HCT116 (cell line): ENCODE results near the gene SCNN1B. TPM values are rescaled to one million over a fixed set of nuclear protein-coding genes. Genes with fewer than 3 reads are reported as not detected.

Experiments used
- ATAC-seq: fragments of 200-7000 bp; cut with Tn5 transposase; 2 replicates; pipeline ENCODE4 v1.9.1; 2020; ENCODE audit warnings: mild to moderate bottlenecking, moderate library complexity
- BruUV-seq: library from RNA; stranded (reverse); fragments of 400-500 nt; replicated peaks from 2 replicates; lab custom pipeline; 2021; lab: Mats Ljungman, UMichigan
- CTCF ChIA-PET: fragments of 300-600 bp; sonication (Branson Sonifier 250); formaldehyde crosslinking; loops from one replicate; lab custom pipeline; 2021; ENCODE audit warnings: antibody characterized with exemption; lab: Charles Lee
- POLR2A ChIA-PET: fragments of 300-600, 350-600 bp; sonication (Branson Sonifier 250); formaldehyde crosslinking; loops from one replicate; lab custom pipeline; 2021; ENCODE audit warnings: antibody characterized with exemption; lab: Charles Lee
- RAD21 ChIA-PET, 2 experiments: fragments of 300-600 bp; sonication (Branson Sonifier 250); formaldehyde crosslinking; loops; one replicate each; lab custom pipeline; 2023; ENCODE audit warnings: low total read pairs in 2 of 2; ENCODE audit not compliant: uncharacterized antibody in 2 of 2, unreplicated experiment in 2 of 2, low non-redundant PET in 1 of 2; lab: Charles Lee
- DNase-seq: peaks from one replicate; pipeline ENCODE4 v3.0.0-alpha.2; 2010; ENCODE audit warnings: low read depth, low spot score
- H2AFZ ChIP-seq: fragments of 200-600 bp; shearing (Covaris generic), sonication (generic); 2 replicates; pipeline ENCODE4 v1.6.1; 2017; ENCODE audit warnings: low read depth, mixed run types, mixed read lengths, antibody characterized with exemption, low read length; ENCODE audit not compliant: poor library complexity, severe bottlenecking
- H3K27ac ChIP-seq: 2 replicates; pipeline ENCODE4 v1.5.1; 2012; ENCODE audit warnings: low read depth, low read length
- H3K27me3 ChIP-seq: fragments of 200-600 bp; sonication (generic); 2 replicates; pipeline ENCODE4 v1.6.1; 2016; ENCODE audit warnings: mixed run types, low read length, mixed read lengths; ENCODE audit not compliant: insufficient read depth
- H3K36me3 ChIP-seq, 2 experiments: fragments of 200-500 bp in 1 of 2; fragments of 200-600 bp in 1 of 2; sonication (Bioruptor generic) in 1 of 2; sonication (generic) in 1 of 2; 2 replicates each; pipeline versions ENCODE4 v1.5.1 to v1.6.1; 2014 to 2016; ENCODE audit warnings: low read length in 2 of 2, inconsistent platforms in 1 of 2, mixed read lengths in 1 of 2, mixed run types in 1 of 2; ENCODE audit not compliant: insufficient read depth in 2 of 2, control insufficient read depth in 1 of 2
- H3K4me1 ChIP-seq, 2 experiments: fragments of 200-600 bp in 1 of 2; sonication (generic) in 1 of 2; 2 replicates each; pipeline versions ENCODE4 v1.5.1 to v1.6.1; 2012 to 2017; ENCODE audit warnings: low read length in 2 of 2, inconsistent platforms in 1 of 2, mild to moderate bottlenecking in 1 of 2, mixed read lengths in 1 of 2, mixed run types in 1 of 2, moderate library complexity in 1 of 2; ENCODE audit not compliant: insufficient read depth in 2 of 2, control insufficient read depth in 1 of 2
- H3K4me2 ChIP-seq: fragments of 200-600 bp; sonication (generic); 2 replicates; pipeline ENCODE4 v1.6.1; 2017; ENCODE audit warnings: mixed run types, low read length, mixed read lengths
- H3K4me3 ChIP-seq, 2 experiments: fragments of 200-600 bp in 1 of 2; sonication (generic) in 1 of 2; replicated peaks in 1 of 2; 2 replicates each; pipeline ENCODE4 v1.5.1; 2011 to 2016; ENCODE audit warnings: low read length in 2 of 2, control low read depth in 1 of 2, low read depth in 1 of 2, mild to moderate bottlenecking in 1 of 2, mixed read lengths in 1 of 2, mixed run types in 1 of 2
- H3K79me2 ChIP-seq: fragments of 200-600 bp; sonication (generic); 2 replicates; pipeline ENCODE4 v1.6.1; 2017; ENCODE audit warnings: mild to moderate bottlenecking, mixed run types, low read length, moderate library complexity, mixed read lengths; ENCODE audit not compliant: insufficient read depth
- H3K9ac ChIP-seq: fragments of 200-600 bp; sonication (generic); 2 replicates; pipeline ENCODE4 v1.6.1; 2016; ENCODE audit warnings: low read length, mixed read lengths
- H3K9me2 ChIP-seq: fragments of 200-600 bp; sonication (generic), shearing (Covaris generic); 2 replicates; pipeline ENCODE4 v1.6.1; 2017; ENCODE audit warnings: mixed run types, mild to moderate bottlenecking, moderate library complexity; ENCODE audit not compliant: insufficient read depth
- H3K9me3 ChIP-seq, 2 experiments: fragments of 200-500 bp in 1 of 2; fragments of 200-600 bp in 1 of 2; sonication (Bioruptor generic) in 1 of 2; sonication (generic) in 1 of 2; 2 replicates each; pipeline ENCODE4 v1.6.1; 2014 to 2017; ENCODE audit warnings: low read length in 2 of 2, mixed read lengths in 2 of 2, inconsistent platforms in 1 of 2, low read depth in 1 of 2, mild to moderate bottlenecking in 1 of 2, mixed run types in 1 of 2, moderate library complexity in 1 of 2; ENCODE audit not compliant: control insufficient read depth in 1 of 2, insufficient read depth in 1 of 2
- H4K20me1 ChIP-seq: fragments of 200-600 bp; sonication (generic), shearing (Covaris generic); 2 replicates; pipeline ENCODE4 v1.6.1; 2017; ENCODE audit warnings: mixed run types, mild to moderate bottlenecking, moderate library complexity; ENCODE audit not compliant: insufficient read depth
- EGR1 ChIP-seq: IDR thresholded peaks from 2 replicates; pipeline ENCODE4 v1.6.1; 2012; ENCODE audit warnings: low read depth
- EZH2 ChIP-seq: fragments of 200-600 bp; sonication (generic); IDR thresholded peaks from 2 replicates; pipeline ENCODE4 v1.6.1; 2017; ENCODE audit warnings: antibody characterized with exemption, mixed run types
- FOSL1 ChIP-seq: IDR thresholded peaks from 2 replicates; pipeline ENCODE4 v1.6.1; 2012; ENCODE audit warnings: low read depth
- RAD21 ChIP-seq: IDR thresholded peaks from 2 replicates; pipeline ENCODE4 v1.6.1; 2012; ENCODE audit warnings: low read depth, mild to moderate bottlenecking
- SIN3A ChIP-seq: IDR thresholded peaks from 2 replicates; pipeline ENCODE4 v1.6.1; 2012; ENCODE audit warnings: low read depth
- SP1 ChIP-seq: IDR thresholded peaks from 2 replicates; pipeline ENCODE4 v1.6.1; 2012; ENCODE audit warnings: low read depth
- SRF ChIP-seq: IDR thresholded peaks from 2 replicates; pipeline ENCODE4 v1.6.1; 2012; ENCODE audit warnings: low read depth
- ZFX ChIP-seq: fragments of 450-650 bp; IDR thresholded peaks from 2 replicates; pipeline ENCODE4 v1.6.1; 2017
- ZNF274 ChIP-seq: fragments of 200-500 bp; sonication (Bioruptor generic); IDR thresholded peaks from 2 replicates; pipeline ENCODE4 v1.6.1; 2014; ENCODE audit warnings: mild to moderate bottlenecking, low read depth, low read length, inconsistent platforms
- intact Hi-C: fragments of 100-400 bp; cut with micrococcal nuclease; formaldehyde crosslinking; loops from 2 replicates; pipeline ENCODE4 v1.10.0; 2022
- total RNA-seq: library from RNA; stranded (reverse); gene quantifications from one replicate; pipeline ENCODE4 v1.2.1, GENCODE V29; 2021; ENCODE audit not compliant: unreplicated experiment
- TF ChIP-seq, protein P1 (sequence below): IDR thresholded peaks from 2 replicates; pipeline ENCODE4 v1.6.1; 2012; ENCODE audit warnings: low read depth
- TF ChIP-seq, protein P2 (sequence below): IDR thresholded peaks from 2 replicates; pipeline ENCODE4 v1.6.1; 2012
- TF ChIP-seq, protein P3 (sequence below): IDR thresholded peaks from 2 replicates; pipeline ENCODE4 v1.6.1; 2012
- TF ChIP-seq, protein P4 (sequence below), 3 experiments: fragments of 200-600 bp in 1 of 3; sonication (generic) in 1 of 3; IDR thresholded peaks in 2 of 3; conservative IDR thresholded peaks in 1 of 3; 2 replicates each; pipeline ENCODE4 v1.5.1; 2012 to 2017; ENCODE audit warnings: low read depth in 2 of 3, low read length in 2 of 3, antibody characterized with exemption in 1 of 3, borderline replicate concordance in 1 of 3, control low read depth in 1 of 3, mild to moderate bottlenecking in 1 of 3, mixed read lengths in 1 of 3, mixed run types in 1 of 3, moderate library complexity in 1 of 3; ENCODE audit not compliant: insufficient read depth in 1 of 3

SCNN1B gene
- total RNA-seq, 1 experiment from 2014 or later: 0.37 TPM

DNA sequence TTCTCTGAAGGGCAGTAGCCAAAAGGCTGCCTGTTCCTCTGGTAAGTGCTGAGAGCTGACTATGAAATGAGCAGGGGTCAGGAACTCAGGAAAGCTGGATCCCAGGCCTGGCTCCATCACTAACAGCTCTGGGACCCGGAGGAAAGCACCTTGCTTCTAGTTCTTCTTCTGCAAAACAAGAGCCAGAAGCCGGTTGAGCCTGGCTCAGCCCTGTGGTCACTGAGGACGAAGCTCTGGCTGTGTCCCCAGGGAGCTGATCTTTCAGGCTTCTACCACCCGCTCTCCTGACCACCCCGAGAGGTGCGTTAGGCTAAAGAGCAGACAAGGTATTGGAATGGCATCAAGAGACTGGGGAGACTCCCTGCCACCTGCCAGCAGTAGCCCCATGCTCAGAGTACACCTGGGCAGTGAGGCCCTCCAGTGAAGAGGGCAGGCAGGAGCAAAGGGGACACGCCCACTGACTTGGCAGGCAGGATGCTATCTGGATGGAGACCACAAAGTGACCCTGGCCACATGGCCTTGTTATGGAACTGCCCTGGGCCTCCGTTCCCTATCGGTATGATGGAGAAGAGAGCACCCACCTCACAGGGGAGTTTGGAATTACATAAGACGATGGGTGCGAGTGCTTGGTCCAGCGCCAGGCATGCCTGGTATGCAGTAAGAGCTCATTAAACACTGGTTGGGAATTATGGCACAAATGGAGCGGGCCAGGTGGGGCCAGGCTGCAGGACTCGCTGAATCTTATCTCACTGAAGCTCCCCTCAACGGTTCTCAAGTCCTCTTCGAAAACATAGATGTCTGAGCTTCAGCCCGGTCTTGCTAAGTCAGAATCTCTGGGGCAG, 89.5 kb downstream of the SCNN1B start (continued):
- TF ChIP-seq, protein P1, sequence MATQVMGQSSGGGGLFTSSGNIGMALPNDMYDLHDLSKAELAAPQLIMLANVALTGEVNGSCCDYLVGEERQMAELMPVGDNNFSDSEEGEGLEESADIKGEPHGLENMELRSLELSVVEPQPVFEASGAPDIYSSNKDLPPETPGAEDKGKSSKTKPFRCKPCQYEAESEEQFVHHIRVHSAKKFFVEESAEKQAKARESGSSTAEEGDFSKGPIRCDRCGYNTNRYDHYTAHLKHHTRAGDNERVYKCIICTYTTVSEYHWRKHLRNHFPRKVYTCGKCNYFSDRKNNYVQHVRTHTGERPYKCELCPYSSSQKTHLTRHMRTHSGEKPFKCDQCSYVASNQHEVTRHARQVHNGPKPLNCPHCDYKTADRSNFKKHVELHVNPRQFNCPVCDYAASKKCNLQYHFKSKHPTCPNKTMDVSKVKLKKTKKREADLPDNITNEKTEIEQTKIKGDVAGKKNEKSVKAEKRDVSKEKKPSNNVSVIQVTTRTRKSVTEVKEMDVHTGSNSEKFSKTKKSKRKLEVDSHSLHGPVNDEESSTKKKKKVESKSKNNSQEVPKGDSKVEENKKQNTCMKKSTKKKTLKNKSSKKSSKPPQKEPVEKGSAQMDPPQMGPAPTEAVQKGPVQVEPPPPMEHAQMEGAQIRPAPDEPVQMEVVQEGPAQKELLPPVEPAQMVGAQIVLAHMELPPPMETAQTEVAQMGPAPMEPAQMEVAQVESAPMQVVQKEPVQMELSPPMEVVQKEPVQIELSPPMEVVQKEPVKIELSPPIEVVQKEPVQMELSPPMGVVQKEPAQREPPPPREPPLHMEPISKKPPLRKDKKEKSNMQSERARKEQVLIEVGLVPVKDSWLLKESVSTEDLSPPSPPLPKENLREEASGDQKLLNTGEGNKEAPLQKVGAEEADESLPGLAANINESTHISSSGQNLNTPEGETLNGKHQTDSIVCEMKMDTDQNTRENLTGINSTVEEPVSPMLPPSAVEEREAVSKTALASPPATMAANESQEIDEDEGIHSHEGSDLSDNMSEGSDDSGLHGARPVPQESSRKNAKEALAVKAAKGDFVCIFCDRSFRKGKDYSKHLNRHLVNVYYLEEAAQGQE: no peak
- TF ChIP-seq, all 23 proteins: peak for 0

DNA sequence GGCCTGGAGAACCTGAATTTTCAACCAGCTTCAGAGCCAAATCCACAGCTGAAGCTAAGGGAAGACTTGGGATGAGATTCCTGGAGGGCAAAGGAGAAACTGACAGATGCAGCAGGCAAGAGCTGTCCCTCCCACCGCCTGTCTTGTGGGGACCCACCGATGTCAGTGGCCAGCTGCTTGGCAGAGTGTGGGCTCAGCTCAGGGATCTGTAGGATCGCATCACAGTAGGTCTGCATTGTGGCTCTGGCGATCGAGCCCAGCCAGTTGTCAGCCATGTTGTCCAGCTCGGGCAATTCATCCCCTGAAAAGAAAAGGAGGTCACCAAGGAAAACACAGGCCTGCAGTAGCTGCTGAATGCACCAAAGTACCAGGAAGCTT, 90.1 kb downstream of the SCNN1B start:
- RAD21 ChIA-PET: no interaction called here
- CTCF ChIA-PET: no interaction called here
- DNase-seq (no peak), ATAC-seq (no peak)
- POLR2A ChIA-PET: no interaction called here
- Histone ChIP-seq H3K79me2 (no peaks in the 10 kb centered on the region), H3K9me3 (no peaks in the 10 kb centered on the region), H3K27me3 (no peaks in the 10 kb centered on the region), H3K9me2 (no peaks in the 10 kb centered on the region), H3K36me3 (peaks cover 3 to 7% of the 10 kb centered on the region in 2 experiments; a peak in 2 of 4 replicates), H3K4me2 (no peak overlapping the region), H3K9ac (no peak overlapping the region), H2AFZ (no peak overlapping the region), H3K4me3 (no peak overlapping the region), H3K27ac (no peak overlapping the region), H4K20me1 (no peaks in the 10 kb centered on the region), H3K4me1 (no peaks in the 10 kb centered on the region)
- intact Hi-C loops: no loop called here
- no TSS peak for BruUV-seq
- TF ChIP-seq EGR1: no peak
- TF ChIP-seq, protein P2, sequence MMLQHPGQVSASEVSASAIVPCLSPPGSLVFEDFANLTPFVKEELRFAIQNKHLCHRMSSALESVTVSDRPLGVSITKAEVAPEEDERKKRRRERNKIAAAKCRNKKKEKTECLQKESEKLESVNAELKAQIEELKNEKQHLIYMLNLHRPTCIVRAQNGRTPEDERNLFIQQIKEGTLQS: no peak
- TF ChIP-seq ZFX: no peak
- no peak for TF ChIP-seq SP1
- no peak for TF ChIP-seq ZNF274
- no peak for TF ChIP-seq SIN3A
- TF ChIP-seq, protein P3, sequence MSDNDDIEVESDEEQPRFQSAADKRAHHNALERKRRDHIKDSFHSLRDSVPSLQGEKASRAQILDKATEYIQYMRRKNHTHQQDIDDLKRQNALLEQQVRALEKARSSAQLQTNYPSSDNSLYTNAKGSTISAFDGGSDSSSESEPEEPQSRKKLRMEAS: no peak
- no peak for TF ChIP-seq EZH2
- no peak for TF ChIP-seq RAD21
- no peak for TF ChIP-seq SRF
- TF ChIP-seq, protein P1: no peak
- no peak for TF ChIP-seq FOSL1
- TF ChIP-seq, protein P4, sequence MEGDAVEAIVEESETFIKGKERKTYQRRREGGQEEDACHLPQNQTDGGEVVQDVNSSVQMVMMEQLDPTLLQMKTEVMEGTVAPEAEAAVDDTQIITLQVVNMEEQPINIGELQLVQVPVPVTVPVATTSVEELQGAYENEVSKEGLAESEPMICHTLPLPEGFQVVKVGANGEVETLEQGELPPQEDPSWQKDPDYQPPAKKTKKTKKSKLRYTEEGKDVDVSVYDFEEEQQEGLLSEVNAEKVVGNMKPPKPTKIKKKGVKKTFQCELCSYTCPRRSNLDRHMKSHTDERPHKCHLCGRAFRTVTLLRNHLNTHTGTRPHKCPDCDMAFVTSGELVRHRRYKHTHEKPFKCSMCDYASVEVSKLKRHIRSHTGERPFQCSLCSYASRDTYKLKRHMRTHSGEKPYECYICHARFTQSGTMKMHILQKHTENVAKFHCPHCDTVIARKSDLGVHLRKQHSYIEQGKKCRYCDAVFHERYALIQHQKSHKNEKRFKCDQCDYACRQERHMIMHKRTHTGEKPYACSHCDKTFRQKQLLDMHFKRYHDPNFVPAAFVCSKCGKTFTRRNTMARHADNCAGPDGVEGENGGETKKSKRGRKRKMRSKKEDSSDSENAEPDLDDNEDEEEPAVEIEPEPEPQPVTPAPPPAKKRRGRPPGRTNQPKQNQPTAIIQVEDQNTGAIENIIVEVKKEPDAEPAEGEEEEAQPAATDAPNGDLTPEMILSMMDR (IDR thresholded peaks at IDR 0.05 in 2 of 3, conservative IDR thresholded peaks at IDR 0.05 in 1 of 3; ENCODE audit: borderline replicate concordance in 1 of 3, insufficient read depth in 1 of 3, low read depth in 2 of 3, low read length in 2 of 3): no peak
